Neural progenitor cell (in vitro differentiated cells): ENCODE results near the gene ZNF574.

ENCODE experiments used
- EZH2 ChIP-seq: fragments of 200-600 bp; sonication (generic); IDR thresholded peaks from 2 replicates; pipeline ENCODE4 v1.6.1; 2017; ENCODE audit warnings: antibody characterized with exemption, mild to moderate bottlenecking, moderate library complexity
- TF ChIP-seq, protein P1 (sequence below): fragments of 200-600 bp; sonication (generic); IDR thresholded peaks from 2 replicates; pipeline ENCODE4 v1.5.1; 2017; ENCODE audit warnings: antibody characterized with exemption, mild to moderate bottlenecking

DNA sequence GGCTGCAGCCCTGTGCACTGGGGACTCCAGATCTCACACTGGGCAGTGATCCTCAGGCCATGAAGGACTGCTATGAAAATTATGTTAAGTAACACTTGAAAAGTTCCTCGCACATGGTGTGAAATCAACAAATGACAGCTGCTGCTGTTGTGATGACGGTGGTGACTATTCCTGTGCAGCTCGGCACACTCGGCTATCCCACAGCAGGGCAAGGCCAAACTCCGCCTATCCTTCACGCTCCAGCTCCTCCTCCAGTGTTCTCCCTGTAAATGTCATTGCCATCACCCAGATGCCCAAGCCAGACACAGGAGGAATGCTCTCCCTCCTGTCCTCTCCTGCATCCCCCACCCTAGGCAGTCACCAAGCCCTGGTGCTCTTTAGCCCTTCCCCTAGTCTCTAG is 37.3 kb upstream of the ZNF574 start:
- TF ChIP-seq, protein P1, sequence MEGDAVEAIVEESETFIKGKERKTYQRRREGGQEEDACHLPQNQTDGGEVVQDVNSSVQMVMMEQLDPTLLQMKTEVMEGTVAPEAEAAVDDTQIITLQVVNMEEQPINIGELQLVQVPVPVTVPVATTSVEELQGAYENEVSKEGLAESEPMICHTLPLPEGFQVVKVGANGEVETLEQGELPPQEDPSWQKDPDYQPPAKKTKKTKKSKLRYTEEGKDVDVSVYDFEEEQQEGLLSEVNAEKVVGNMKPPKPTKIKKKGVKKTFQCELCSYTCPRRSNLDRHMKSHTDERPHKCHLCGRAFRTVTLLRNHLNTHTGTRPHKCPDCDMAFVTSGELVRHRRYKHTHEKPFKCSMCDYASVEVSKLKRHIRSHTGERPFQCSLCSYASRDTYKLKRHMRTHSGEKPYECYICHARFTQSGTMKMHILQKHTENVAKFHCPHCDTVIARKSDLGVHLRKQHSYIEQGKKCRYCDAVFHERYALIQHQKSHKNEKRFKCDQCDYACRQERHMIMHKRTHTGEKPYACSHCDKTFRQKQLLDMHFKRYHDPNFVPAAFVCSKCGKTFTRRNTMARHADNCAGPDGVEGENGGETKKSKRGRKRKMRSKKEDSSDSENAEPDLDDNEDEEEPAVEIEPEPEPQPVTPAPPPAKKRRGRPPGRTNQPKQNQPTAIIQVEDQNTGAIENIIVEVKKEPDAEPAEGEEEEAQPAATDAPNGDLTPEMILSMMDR = no peak
- no peak for TF ChIP-seq EZH2
